IMR-90 (cell line): ENCODE measurements around the gene SRMS. TPM values are rescaled to one million over a fixed set of nuclear protein-coding genes. Genes with fewer than 3 reads are reported as not detected.

Experiments
- ATAC-seq: fragments of 200-7000 bp; cut with Tn5 transposase; 2 replicates; pipeline ENCODE4 v1.9.1; 2020; ENCODE audit warnings: low read depth, mild to moderate bottlenecking, moderate library complexity
- BruUV-seq: library from RNA; stranded (reverse); fragments of 400-500 nt; replicated peaks from 2 replicates; lab custom pipeline; 2021; lab: Mats Ljungman, UMichigan
- CTCF ChIA-PET: fragments of 300-600 bp; formaldehyde crosslinking; extraction: SDS; loops from one replicate; lab custom pipeline; 2021; ENCODE audit warnings: antibody characterized with exemption; lab: Yijun Ruan, JAX
- POLR2A ChIA-PET: fragments of 300-600 bp; sonication (Branson Sonifier 250); formaldehyde crosslinking; loops from one replicate; lab custom pipeline; 2022; ENCODE audit warnings: antibody characterized with exemption; ENCODE audit not compliant: unreplicated experiment; lab: Charles Lee
- DNase-seq: peaks from one replicate; pipeline ENCODE4 v3.0.0; 2013
- H2AFZ ChIP-seq: replicated peaks from 2 replicates; pipeline ENCODE3; 2013; ENCODE audit warnings: low read length, mild to moderate bottlenecking; ENCODE audit not compliant: poor library complexity
- H2AK5ac ChIP-seq: 2 replicates; pipeline ENCODE4 v1.6.1; 2013; ENCODE audit warnings: low read depth, low read length, inconsistent platforms
- H2AK9ac ChIP-seq: replicated peaks from 2 replicates; pipeline ENCODE3; 2013; ENCODE audit warnings: mild to moderate bottlenecking, low read depth, low read length, moderate library complexity; ENCODE audit not compliant: poor library complexity
- H2BK120ac ChIP-seq: 2 replicates; pipeline ENCODE4 v1.6.1; 2013; ENCODE audit warnings: low read depth, low read length, inconsistent platforms
- H2BK15ac ChIP-seq: 3 replicates; pipeline ENCODE4 v1.6.1; 2013; ENCODE audit warnings: low read depth, low read length, inconsistent platforms
- H2BK20ac ChIP-seq: 2 replicates; pipeline ENCODE4 v1.6.1; 2013; ENCODE audit warnings: low read depth, mild to moderate bottlenecking, inconsistent platforms, low read length, moderate library complexity
- H2BK5ac ChIP-seq: 2 replicates; pipeline ENCODE4 v1.6.1; 2013; ENCODE audit warnings: mild to moderate bottlenecking, low read depth, low read length, inconsistent platforms; ENCODE audit not compliant: poor library complexity, severe bottlenecking
- H3K14ac ChIP-seq: replicated peaks from 2 replicates; pipeline ENCODE4 v1.6.1; 2013; ENCODE audit warnings: low read depth, low read length, inconsistent platforms
- H3K18ac ChIP-seq: 2 replicates; pipeline ENCODE4 v1.6.1; 2013; ENCODE audit warnings: low read depth, low read length, control low read depth
- H3K23ac ChIP-seq: 2 replicates; pipeline ENCODE4 v1.6.1; 2013; ENCODE audit warnings: low read depth, low read length, inconsistent platforms
- H3K27ac ChIP-seq: 2 replicates; pipeline ENCODE4 v1.5.1; 2013; ENCODE audit warnings: mild to moderate bottlenecking, control low read depth, low read length; ENCODE audit not compliant: insufficient read depth
- H3K27me3 ChIP-seq: 2 replicates; pipeline ENCODE4 v1.6.1; 2013; ENCODE audit warnings: low read length; ENCODE audit not compliant: control insufficient read depth, insufficient read depth
- H3K36me3 ChIP-seq: 2 replicates; pipeline ENCODE4 v1.6.1; 2013; ENCODE audit warnings: low read length, mixed read lengths; ENCODE audit not compliant: control insufficient read depth, insufficient read depth
- H3K4ac ChIP-seq: 2 replicates; pipeline ENCODE4 v1.6.1; 2013; ENCODE audit warnings: low read depth, low read length, inconsistent platforms
- H3K4me1 ChIP-seq: 2 replicates; pipeline ENCODE4 v1.6.1; 2013; ENCODE audit warnings: low read length, mixed read lengths; ENCODE audit not compliant: control insufficient read depth, insufficient read depth
- H3K4me2 ChIP-seq: 2 replicates; pipeline ENCODE4 v1.6.1; 2013; ENCODE audit warnings: low read depth, mild to moderate bottlenecking, control low read depth, low read length, moderate library complexity
- H3K4me3 ChIP-seq: 2 replicates; pipeline ENCODE4 v1.5.1; 2013; ENCODE audit warnings: low read depth, mild to moderate bottlenecking, control low read depth, low read length, moderate library complexity; ENCODE audit not compliant: insufficient read depth
- H3K56ac ChIP-seq: 2 replicates; pipeline ENCODE4 v1.6.1; 2013; ENCODE audit warnings: low read length, inconsistent platforms; ENCODE audit not compliant: insufficient read depth; ENCODE audit errors: extremely low read depth
- H3K79me1 ChIP-seq, 2 experiments: 2 replicates each; pipeline ENCODE4 v1.6.1; 2013; ENCODE audit warnings: low read length in 2 of 2, inconsistent platforms in 1 of 2, low read depth in 1 of 2
- H3K9ac ChIP-seq: 2 replicates; pipeline ENCODE4 v1.6.1; 2013; ENCODE audit warnings: low read depth, low read length, control low read depth
- H3K9me1 ChIP-seq: 2 replicates; pipeline ENCODE4 v1.6.1; 2013; ENCODE audit warnings: low read length, inconsistent platforms; ENCODE audit not compliant: insufficient read depth
- H3K9me3 ChIP-seq: 2 replicates; pipeline ENCODE4 v1.6.1; 2013; ENCODE audit warnings: low read length; ENCODE audit not compliant: control insufficient read depth, insufficient read depth
- H4K20me1 ChIP-seq: 2 replicates; pipeline ENCODE4 v1.6.1; 2013; ENCODE audit warnings: low read length, inconsistent platforms; ENCODE audit not compliant: insufficient read depth
- H4K5ac ChIP-seq: 2 replicates; pipeline ENCODE4 v1.6.1; 2013; ENCODE audit warnings: mild to moderate bottlenecking, low read depth, low read length, control low read depth
- H4K8ac ChIP-seq, 2 experiments: 2 replicates each; pipeline ENCODE4 v1.6.1; 2013; ENCODE audit warnings: low read depth in 2 of 2, low read length in 2 of 2, control low read depth in 1 of 2, inconsistent platforms in 1 of 2
- H4K91ac ChIP-seq: 2 replicates; pipeline ENCODE4 v1.6.1; 2013; ENCODE audit warnings: low read depth, low read length, inconsistent platforms; ENCODE audit not compliant: insufficient read depth
- BHLHE40 ChIP-seq: fragments of 150-350 bp; IDR thresholded peaks from 2 replicates; pipeline ENCODE4 v1.6.1; 2016; ENCODE audit warnings: mild to moderate bottlenecking, low read depth, low read length
- CEBPB ChIP-seq: IDR thresholded peaks from 2 replicates; pipeline ENCODE4 v1.6.1; 2012; ENCODE audit warnings: low read depth, low read length, improper control_type of control experiment
- CHD1 ChIP-seq: IDR thresholded peaks from 2 replicates; pipeline ENCODE4 v1.6.1; 2012; ENCODE audit warnings: low read depth, low read length, improper control_type of control experiment
- CTCF ChIP-seq: conservative IDR thresholded peaks from 2 replicates; pipeline ENCODE4 v1.5.1; 2012; ENCODE audit warnings: mild to moderate bottlenecking, low read depth, low read length, improper control_type of control experiment
- FOS ChIP-seq: fragments of 150-350 bp; IDR thresholded peaks from 2 replicates; pipeline ENCODE4 v1.6.1; 2016; ENCODE audit warnings: low read depth, low read length
- MAFK ChIP-seq: IDR thresholded peaks from 2 replicates; pipeline ENCODE4 v1.6.1; 2012; ENCODE audit warnings: low read depth, low read length, improper control_type of control experiment
- MAZ ChIP-seq: IDR thresholded peaks from 2 replicates; pipeline ENCODE4 v1.6.1; 2012; ENCODE audit warnings: low read depth, mild to moderate bottlenecking, low read length, improper control_type of control experiment, moderate library complexity, borderline replicate concordance
- MXI1 ChIP-seq: IDR thresholded peaks from 2 replicates; pipeline ENCODE4 v1.6.1; 2012; ENCODE audit warnings: low read depth, mild to moderate bottlenecking, low read length, moderate library complexity, borderline replicate concordance
- NFE2L2 ChIP-seq: fragments of 150-350 bp; IDR thresholded peaks from 2 replicates; pipeline ENCODE4 v1.6.1; 2016; ENCODE audit warnings: low read depth, mild to moderate bottlenecking, low read length
- POLR2A ChIP-seq: IDR thresholded peaks from 2 replicates; pipeline ENCODE4 v1.6.1; 2012; ENCODE audit warnings: mild to moderate bottlenecking, low read depth, low read length
- RAD21 ChIP-seq: IDR thresholded peaks from 2 replicates; pipeline ENCODE4 v1.6.1; 2012; ENCODE audit warnings: low read length, improper control_type of control experiment
- RFX5 ChIP-seq: IDR thresholded peaks from 2 replicates; pipeline ENCODE4 v1.8.0; 2012; ENCODE audit warnings: low read depth, mild to moderate bottlenecking, low read length, moderate library complexity
- SMC3 ChIP-seq: fragments of 150-350 bp; IDR thresholded peaks from 2 replicates; pipeline ENCODE4 v1.6.1; 2016; ENCODE audit warnings: low read depth, mild to moderate bottlenecking, antibody characterized with exemption, low read length, moderate library complexity
- USF2 ChIP-seq: fragments of 150-350 bp; IDR thresholded peaks from 2 replicates; pipeline ENCODE4 v1.6.1; 2017; ENCODE audit warnings: mild to moderate bottlenecking, antibody characterized with exemption, low read length, low read depth
- WGBS, 2 experiments: methylation state at CpG; one replicate each; pipeline versions ENCODE4 v1.1.5 to v1.1.7; 2013; ENCODE audit warnings: missing lambda C conversion rate in 2 of 2; ENCODE audit not compliant: insufficient read length in 1 of 2; ENCODE audit errors: extremely low coverage in 2 of 2; 5-methylcytosine and 5-hydroxymethylcytosine counted together
- dilution Hi-C: fragments of 300-500 bp; cut with HindIII; formaldehyde crosslinking; loops from one replicate; pipeline ENCODE4 v1.14.3; 2018; ENCODE audit warnings: low sequenced_read_pairs; ENCODE audit not compliant: unreplicated experiment
- in situ Hi-C: fragments of 300-500 bp; cut with MboI; formaldehyde crosslinking; loops from 3 replicates; pipeline ENCODE4 v1.14.3; 2019; ENCODE audit warnings: low sequenced_read_pairs, inconsistent platforms, mixed read lengths
- intact Hi-C: fragments of 100-400 bp; cut with micrococcal nuclease; formaldehyde crosslinking; loops from 2 replicates; pipeline ENCODE4 v1.10.0; 2022
- polyA plus RNA-seq, 3 experiments: library from polyadenylated mRNA; depleted of rRNA; stranded (reverse); fragments of >200 nt; gene quantifications; 2 replicates each; pipeline ENCODE4 v1.2.3, GENCODE V29; 2012; ENCODE audit warnings: low replicate concordance in 1 of 3
- total RNA-seq: library from RNA; depleted of rRNA; stranded (reverse); fragments of >200 nt; gene quantifications from 2 replicates; pipeline ENCODE4 v1.2.3, GENCODE V29; 2012

The SRMS gene
- total and polyA plus RNA-seq, 2 of the 4 experiments (the other 2 are of a cell fraction) = not detected

DNA sequence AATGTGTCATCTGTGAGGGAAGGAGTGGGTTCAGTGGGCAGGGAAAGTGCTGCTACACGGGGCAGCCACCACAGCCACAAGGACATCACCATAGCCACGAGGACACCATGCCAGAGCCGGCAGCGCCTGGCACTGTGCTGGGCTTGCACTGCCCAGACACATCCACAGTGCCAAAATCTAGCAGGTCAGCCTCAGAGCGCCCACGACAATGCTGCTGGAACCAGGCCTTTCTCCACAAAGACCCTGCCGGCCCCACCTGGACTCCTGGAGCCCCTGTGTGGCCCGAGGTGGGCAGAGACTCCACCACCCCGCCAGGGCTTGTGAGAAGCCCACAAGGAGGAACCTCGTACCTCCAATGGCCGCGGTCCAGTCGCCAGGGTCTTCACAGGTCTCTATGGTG lies 45.1 kb upstream of the SRMS start:
- no peak overlapping the region for H3K4me2 ChIP-seq
- H2AFZ ChIP-seq = no peak overlapping the region
- H3K18ac ChIP-seq = no peak overlapping the region
- 100% methylated on average over 8 of the region's 13 CpGs; no CpG with 5 or more reads in 1 of the 2 experiments for WGBS, 2 experiments
- H2BK5ac ChIP-seq = no peak overlapping the region
- no peak overlapping the region for H3K9ac ChIP-seq
- H2BK20ac ChIP-seq = no peak overlapping the region
- no peak overlapping the region for H3K14ac ChIP-seq
- H3K79me1 ChIP-seq = peaks cover 0 to 11% of the 10 kb centered on the region in 2 experiments; a peak in 2 of 4 replicates
- H3K56ac ChIP-seq = no peak overlapping the region
- H4K20me1 ChIP-seq = no peaks in the 10 kb centered on the region; the same call in 1 of the 2 replicates
- ATAC-seq (no peak), DNase-seq (no peak)
- H4K8ac ChIP-seq = no peak overlapping the region
- H2BK15ac ChIP-seq = no peak overlapping the region
- no peak overlapping the region for H3K4ac ChIP-seq
- H2AK5ac ChIP-seq = no peak overlapping the region
- in situ Hi-C loops (no loop called here), intact Hi-C loops (no loop called here), dilution Hi-C loops (no loop called here)
- H2AK9ac ChIP-seq = no peak overlapping the region
- CTCF ChIA-PET = no interaction called here
- no peak overlapping the region for H4K91ac ChIP-seq
- peaks cover 51% of the 10 kb centered on the region for H3K36me3 ChIP-seq
- H3K9me3 ChIP-seq = no peaks in the 10 kb centered on the region
- H2BK120ac ChIP-seq = no peak overlapping the region
- POLR2A ChIA-PET = no interaction called here
- H3K27ac ChIP-seq = no peak overlapping the region
- BruUV-seq = no TSS peak
- peaks cover 7% of the 10 kb centered on the region for H3K4me1 ChIP-seq
- no peak overlapping the region for H4K5ac ChIP-seq
- no peak for TF ChIP-seq NFE2L2
- no peak for TF ChIP-seq FOS
- no peak for TF ChIP-seq RAD21
- TF ChIP-seq MAFK = no peak
- no peak for TF ChIP-seq USF2
- TF ChIP-seq CHD1 = no peak
- no peak for TF ChIP-seq SMC3
- TF ChIP-seq BHLHE40 = no peak
- TF ChIP-seq MXI1 = no peak
- no peak for TF ChIP-seq MAZ
- no peak for TF ChIP-seq CTCF
- no peak for TF ChIP-seq POLR2A
- no peak for TF ChIP-seq CEBPB
- TF ChIP-seq RFX5 = no peak
- H3K23ac ChIP-seq = no peak overlapping the region
- no peak overlapping the region for H3K4me3 ChIP-seq
- no peaks in the 10 kb centered on the region for H3K27me3 ChIP-seq
- peaks cover 4% of the 10 kb centered on the region; the same call in 1 of the 2 replicates for H3K9me1 ChIP-seq
